IMR-90 (cell line): ENCODE data around the gene BLOC1S6. TPM values are rescaled to one million over a fixed set of nuclear protein-coding genes. Genes with fewer than 3 reads are reported as not detected.

Experiments used
- ATAC-seq: fragments of 200-7000 bp; cut with Tn5 transposase; 2 replicates; pipeline ENCODE4 v1.9.1; 2020; ENCODE audit warnings: low read depth, mild to moderate bottlenecking, moderate library complexity
- BruUV-seq: library from RNA; stranded (reverse); fragments of 400-500 nt; replicated peaks from 2 replicates; lab custom pipeline; 2021; lab: Mats Ljungman, UMichigan
- CTCF ChIA-PET: fragments of 300-600 bp; formaldehyde crosslinking; extraction: SDS; loops from one replicate; lab custom pipeline; 2021; ENCODE audit warnings: antibody characterized with exemption; lab: Yijun Ruan, JAX
- POLR2A ChIA-PET: fragments of 300-600 bp; sonication (Branson Sonifier 250); formaldehyde crosslinking; loops from one replicate; lab custom pipeline; 2022; ENCODE audit warnings: antibody characterized with exemption; ENCODE audit not compliant: unreplicated experiment; lab: Charles Lee
- DNase-seq: peaks from one replicate; pipeline ENCODE4 v3.0.0; 2013
- H2AFZ ChIP-seq: replicated peaks from 2 replicates; pipeline ENCODE3; 2013; ENCODE audit warnings: low read length, mild to moderate bottlenecking; ENCODE audit not compliant: poor library complexity
- H2AK5ac ChIP-seq: 2 replicates; pipeline ENCODE4 v1.6.1; 2013; ENCODE audit warnings: low read depth, low read length, inconsistent platforms
- H2AK9ac ChIP-seq: replicated peaks from 2 replicates; pipeline ENCODE3; 2013; ENCODE audit warnings: mild to moderate bottlenecking, low read depth, low read length, moderate library complexity; ENCODE audit not compliant: poor library complexity
- H2BK120ac ChIP-seq: 2 replicates; pipeline ENCODE4 v1.6.1; 2013; ENCODE audit warnings: low read depth, low read length, inconsistent platforms
- H2BK15ac ChIP-seq: 3 replicates; pipeline ENCODE4 v1.6.1; 2013; ENCODE audit warnings: low read depth, low read length, inconsistent platforms
- H2BK20ac ChIP-seq: 2 replicates; pipeline ENCODE4 v1.6.1; 2013; ENCODE audit warnings: low read depth, mild to moderate bottlenecking, inconsistent platforms, low read length, moderate library complexity
- H2BK5ac ChIP-seq: 2 replicates; pipeline ENCODE4 v1.6.1; 2013; ENCODE audit warnings: mild to moderate bottlenecking, low read depth, low read length, inconsistent platforms; ENCODE audit not compliant: poor library complexity, severe bottlenecking
- H3K14ac ChIP-seq: replicated peaks from 2 replicates; pipeline ENCODE4 v1.6.1; 2013; ENCODE audit warnings: low read depth, low read length, inconsistent platforms
- H3K18ac ChIP-seq: 2 replicates; pipeline ENCODE4 v1.6.1; 2013; ENCODE audit warnings: low read depth, low read length, control low read depth
- H3K23ac ChIP-seq: 2 replicates; pipeline ENCODE4 v1.6.1; 2013; ENCODE audit warnings: low read depth, low read length, inconsistent platforms
- H3K27ac ChIP-seq: 2 replicates; pipeline ENCODE4 v1.5.1; 2013; ENCODE audit warnings: mild to moderate bottlenecking, control low read depth, low read length; ENCODE audit not compliant: insufficient read depth
- H3K27me3 ChIP-seq: 2 replicates; pipeline ENCODE4 v1.6.1; 2013; ENCODE audit warnings: low read length; ENCODE audit not compliant: control insufficient read depth, insufficient read depth
- H3K36me3 ChIP-seq: 2 replicates; pipeline ENCODE4 v1.6.1; 2013; ENCODE audit warnings: low read length, mixed read lengths; ENCODE audit not compliant: control insufficient read depth, insufficient read depth
- H3K4ac ChIP-seq: 2 replicates; pipeline ENCODE4 v1.6.1; 2013; ENCODE audit warnings: low read depth, low read length, inconsistent platforms
- H3K4me1 ChIP-seq: 2 replicates; pipeline ENCODE4 v1.6.1; 2013; ENCODE audit warnings: low read length, mixed read lengths; ENCODE audit not compliant: control insufficient read depth, insufficient read depth
- H3K4me2 ChIP-seq: 2 replicates; pipeline ENCODE4 v1.6.1; 2013; ENCODE audit warnings: low read depth, mild to moderate bottlenecking, control low read depth, low read length, moderate library complexity
- H3K4me3 ChIP-seq: 2 replicates; pipeline ENCODE4 v1.5.1; 2013; ENCODE audit warnings: low read depth, mild to moderate bottlenecking, control low read depth, low read length, moderate library complexity; ENCODE audit not compliant: insufficient read depth
- H3K56ac ChIP-seq: 2 replicates; pipeline ENCODE4 v1.6.1; 2013; ENCODE audit warnings: low read length, inconsistent platforms; ENCODE audit not compliant: insufficient read depth; ENCODE audit errors: extremely low read depth
- H3K79me1 ChIP-seq, 2 experiments: 2 replicates each; pipeline ENCODE4 v1.6.1; 2013; ENCODE audit warnings: low read length in 2 of 2, inconsistent platforms in 1 of 2, low read depth in 1 of 2
- H3K9ac ChIP-seq: 2 replicates; pipeline ENCODE4 v1.6.1; 2013; ENCODE audit warnings: low read depth, low read length, control low read depth
- H3K9me1 ChIP-seq: 2 replicates; pipeline ENCODE4 v1.6.1; 2013; ENCODE audit warnings: low read length, inconsistent platforms; ENCODE audit not compliant: insufficient read depth
- H3K9me3 ChIP-seq: 2 replicates; pipeline ENCODE4 v1.6.1; 2013; ENCODE audit warnings: low read length; ENCODE audit not compliant: control insufficient read depth, insufficient read depth
- H4K20me1 ChIP-seq: 2 replicates; pipeline ENCODE4 v1.6.1; 2013; ENCODE audit warnings: low read length, inconsistent platforms; ENCODE audit not compliant: insufficient read depth
- H4K5ac ChIP-seq: 2 replicates; pipeline ENCODE4 v1.6.1; 2013; ENCODE audit warnings: mild to moderate bottlenecking, low read depth, low read length, control low read depth
- H4K8ac ChIP-seq, 2 experiments: 2 replicates each; pipeline ENCODE4 v1.6.1; 2013; ENCODE audit warnings: low read depth in 2 of 2, low read length in 2 of 2, control low read depth in 1 of 2, inconsistent platforms in 1 of 2
- H4K91ac ChIP-seq: 2 replicates; pipeline ENCODE4 v1.6.1; 2013; ENCODE audit warnings: low read depth, low read length, inconsistent platforms; ENCODE audit not compliant: insufficient read depth
- BHLHE40 ChIP-seq: fragments of 150-350 bp; IDR thresholded peaks from 2 replicates; pipeline ENCODE4 v1.6.1; 2016; ENCODE audit warnings: mild to moderate bottlenecking, low read depth, low read length
- CEBPB ChIP-seq: IDR thresholded peaks from 2 replicates; pipeline ENCODE4 v1.6.1; 2012; ENCODE audit warnings: low read depth, low read length, improper control_type of control experiment
- CHD1 ChIP-seq: IDR thresholded peaks from 2 replicates; pipeline ENCODE4 v1.6.1; 2012; ENCODE audit warnings: low read depth, low read length, improper control_type of control experiment
- CTCF ChIP-seq: conservative IDR thresholded peaks from 2 replicates; pipeline ENCODE4 v1.5.1; 2012; ENCODE audit warnings: mild to moderate bottlenecking, low read depth, low read length, improper control_type of control experiment
- ELK1 ChIP-seq: fragments of 150-350 bp; IDR thresholded peaks from 2 replicates; pipeline ENCODE4 v1.6.1; 2016; ENCODE audit warnings: low read depth, mild to moderate bottlenecking, low read length, moderate library complexity, borderline replicate concordance
- FOS ChIP-seq: fragments of 150-350 bp; IDR thresholded peaks from 2 replicates; pipeline ENCODE4 v1.6.1; 2016; ENCODE audit warnings: low read depth, low read length
- MAFK ChIP-seq: IDR thresholded peaks from 2 replicates; pipeline ENCODE4 v1.6.1; 2012; ENCODE audit warnings: low read depth, low read length, improper control_type of control experiment
- MAZ ChIP-seq: IDR thresholded peaks from 2 replicates; pipeline ENCODE4 v1.6.1; 2012; ENCODE audit warnings: low read depth, mild to moderate bottlenecking, low read length, improper control_type of control experiment, moderate library complexity, borderline replicate concordance
- MXI1 ChIP-seq: IDR thresholded peaks from 2 replicates; pipeline ENCODE4 v1.6.1; 2012; ENCODE audit warnings: low read depth, mild to moderate bottlenecking, low read length, moderate library complexity, borderline replicate concordance
- NFE2L2 ChIP-seq: fragments of 150-350 bp; IDR thresholded peaks from 2 replicates; pipeline ENCODE4 v1.6.1; 2016; ENCODE audit warnings: low read depth, mild to moderate bottlenecking, low read length
- POLR2A ChIP-seq: IDR thresholded peaks from 2 replicates; pipeline ENCODE4 v1.6.1; 2012; ENCODE audit warnings: mild to moderate bottlenecking, low read depth, low read length
- RCOR1 ChIP-seq: IDR thresholded peaks from 2 replicates; pipeline ENCODE4 v1.6.1; 2012; ENCODE audit warnings: mild to moderate bottlenecking, low read length, improper control_type of control experiment; ENCODE audit not compliant: insufficient replicate concordance
- RFX5 ChIP-seq: IDR thresholded peaks from 2 replicates; pipeline ENCODE4 v1.8.0; 2012; ENCODE audit warnings: low read depth, mild to moderate bottlenecking, low read length, moderate library complexity
- SMC3 ChIP-seq: fragments of 150-350 bp; IDR thresholded peaks from 2 replicates; pipeline ENCODE4 v1.6.1; 2016; ENCODE audit warnings: low read depth, mild to moderate bottlenecking, antibody characterized with exemption, low read length, moderate library complexity
- USF2 ChIP-seq: fragments of 150-350 bp; IDR thresholded peaks from 2 replicates; pipeline ENCODE4 v1.6.1; 2017; ENCODE audit warnings: mild to moderate bottlenecking, antibody characterized with exemption, low read length, low read depth
- WGBS, 2 experiments: methylation state at CpG; one replicate each; pipeline versions ENCODE4 v1.1.5 to v1.1.7; 2013; ENCODE audit warnings: missing lambda C conversion rate in 2 of 2; ENCODE audit not compliant: insufficient read length in 1 of 2; ENCODE audit errors: extremely low coverage in 2 of 2; 5-methylcytosine and 5-hydroxymethylcytosine counted together
- dilution Hi-C: fragments of 300-500 bp; cut with HindIII; formaldehyde crosslinking; loops from one replicate; pipeline ENCODE4 v1.14.3; 2018; ENCODE audit warnings: low sequenced_read_pairs; ENCODE audit not compliant: unreplicated experiment
- in situ Hi-C: fragments of 300-500 bp; cut with MboI; formaldehyde crosslinking; loops from 3 replicates; pipeline ENCODE4 v1.14.3; 2019; ENCODE audit warnings: low sequenced_read_pairs, inconsistent platforms, mixed read lengths
- intact Hi-C: fragments of 100-400 bp; cut with micrococcal nuclease; formaldehyde crosslinking; loops from 2 replicates; pipeline ENCODE4 v1.10.0; 2022
- polyA plus RNA-seq, 3 experiments: library from polyadenylated mRNA; depleted of rRNA; stranded (reverse); fragments of >200 nt; gene quantifications; 2 replicates each; pipeline ENCODE4 v1.2.3, GENCODE V29; 2012; ENCODE audit warnings: low replicate concordance in 1 of 3
- total RNA-seq: library from RNA; depleted of rRNA; stranded (reverse); fragments of >200 nt; gene quantifications from 2 replicates; pipeline ENCODE4 v1.2.3, GENCODE V29; 2012

The BLOC1S6 gene
- total and polyA plus RNA-seq, 2 of the 4 experiments (the other 2 are of a cell fraction): 21.7 to 40.9 TPM

GRCh38 chr15:45657764-45658545 is 70.8 kb downstream of the BLOC1S6 start:
- Histone ChIP-seq H3K79me1 (no peaks in the 10 kb centered on the region; a peak in 1 of 4 replicates), H3K4me1 (peaks cover 3% of the 10 kb centered on the region), H2AFZ (no peak overlapping the region), H3K27ac (no peak overlapping the region), H2AK9ac (no peak overlapping the region), H3K4me3 (no peak overlapping the region), H3K9me3 (no peaks in the 10 kb centered on the region), H2BK20ac (no peak overlapping the region), H2BK15ac (no peak overlapping the region), H2AK5ac (no peak overlapping the region), H3K56ac (no peak overlapping the region), H3K14ac (no peak overlapping the region), H3K9ac (no peak overlapping the region), H4K8ac (no peak overlapping the region), H3K36me3 (peaks cover 7% of the 10 kb centered on the region; the same call in 1 of the 2 replicates), H3K18ac (no peak overlapping the region), H3K9me1 (no peaks in the 10 kb centered on the region), H3K4ac (no peak overlapping the region), H4K5ac (no peak overlapping the region), H4K20me1 (no peaks in the 10 kb centered on the region), H3K27me3 (no peaks in the 10 kb centered on the region), H2BK120ac (no peak overlapping the region), H4K91ac (no peak overlapping the region), H3K23ac (no peak overlapping the region), H2BK5ac (no peak overlapping the region), H3K4me2 (no peak overlapping the region)
- 90% methylated on average over 2 of the region's 8 CpGs; no CpG with 5 or more reads in 1 of the 2 experiments for WGBS, 2 experiments
- ChIA-PET CTCF (no interaction called here), POLR2A (no interaction called here)
- dilution Hi-C loops: no loop called here
- no peak for ATAC-seq
- in situ Hi-C loops: no loop called here
- BruUV-seq: no TSS peak
- intact Hi-C loops: no loop called here
- DNase-seq: no peak
- TF ChIP-seq CTCF (no peak), POLR2A (no peak), BHLHE40 (no peak), RFX5 (no peak), ELK1 (no peak), CEBPB (no peak), FOS (no peak), NFE2L2 (no peak), USF2 (no peak), CHD1 (no peak), MXI1 (no peak), SMC3 (no peak), MAZ (no peak), RCOR1 (no peak), MAFK (no peak)
